HEK293 (cell line): Measurements from ENCODE around the gene CPT1A.

ENCODE experiments used
- PBX3 ChIP-seq: sonication (generic); formaldehyde crosslinking; IDR thresholded peaks from 2 replicates; pipeline ENCODE4 v1.8.1; 2022; ENCODE audit warnings: mild to moderate bottlenecking, moderate library complexity, missing genetic modification reagents
- ZNF37A ChIP-seq: fragments of 450-650 bp; IDR thresholded peaks from 2 replicates; pipeline ENCODE4 v1.5.1; 2018; ENCODE audit warnings: missing biosample characterization, missing genetic modification characterization

GRCh38 chr11:68724293-68724692 lies 117.4 kb downstream of the CPT1A start:
- no peak for TF ChIP-seq ZNF37A (tag by site-specific recombination)
- TF ChIP-seq PBX3 (CRISPR knock-in tag), result no peak
